22Rv1 (cell line): Measurements from ENCODE around the gene RAET1E.
"Not testable (repeated sequence)": the region's sequence is repeated elsewhere in the genome, so short reads cannot be mapped to it uniquely, and the experiment has no call there.

Experiments used
- H3K27ac ChIP-seq: fragments of 450-650 bp; 2 replicates; pipeline ENCODE4 v1.5.1; 2017
- ZFX ChIP-seq: fragments of 450-650 bp; IDR thresholded peaks from 2 replicates; pipeline ENCODE4 v1.6.1; 2017; ENCODE audit warnings: antibody characterized with exemption, borderline replicate concordance
- TF ChIP-seq, protein P1 (sequence below): fragments of 450-650 bp; IDR thresholded peaks from 2 replicates; pipeline ENCODE4 v1.5.1; 2017; ENCODE audit warnings: mild to moderate bottlenecking

Gene RAET1E

DNA sequence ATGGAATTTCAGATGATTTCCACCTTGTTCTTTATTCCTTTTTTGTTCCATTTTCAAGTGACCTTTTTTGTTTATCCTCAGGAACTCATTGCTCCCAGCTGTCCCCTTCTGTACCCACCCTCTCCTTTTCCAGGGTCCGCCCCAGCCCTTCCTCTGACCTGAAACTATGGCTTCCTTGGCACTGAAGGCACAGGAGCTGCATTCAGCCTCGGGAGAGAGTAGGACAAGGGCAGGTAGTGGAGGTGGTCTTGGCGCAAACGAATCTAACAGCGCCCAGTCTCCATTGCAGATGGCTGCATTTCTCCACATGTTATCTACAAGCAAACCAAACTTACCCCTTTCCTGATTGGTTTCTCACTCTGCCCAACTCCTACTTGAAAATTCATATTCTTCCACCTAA, 35.1 kb upstream of the RAET1E start:
- H3K27ac ChIP-seq, result no peak overlapping the region
- TF ChIP-seq, protein P1, sequence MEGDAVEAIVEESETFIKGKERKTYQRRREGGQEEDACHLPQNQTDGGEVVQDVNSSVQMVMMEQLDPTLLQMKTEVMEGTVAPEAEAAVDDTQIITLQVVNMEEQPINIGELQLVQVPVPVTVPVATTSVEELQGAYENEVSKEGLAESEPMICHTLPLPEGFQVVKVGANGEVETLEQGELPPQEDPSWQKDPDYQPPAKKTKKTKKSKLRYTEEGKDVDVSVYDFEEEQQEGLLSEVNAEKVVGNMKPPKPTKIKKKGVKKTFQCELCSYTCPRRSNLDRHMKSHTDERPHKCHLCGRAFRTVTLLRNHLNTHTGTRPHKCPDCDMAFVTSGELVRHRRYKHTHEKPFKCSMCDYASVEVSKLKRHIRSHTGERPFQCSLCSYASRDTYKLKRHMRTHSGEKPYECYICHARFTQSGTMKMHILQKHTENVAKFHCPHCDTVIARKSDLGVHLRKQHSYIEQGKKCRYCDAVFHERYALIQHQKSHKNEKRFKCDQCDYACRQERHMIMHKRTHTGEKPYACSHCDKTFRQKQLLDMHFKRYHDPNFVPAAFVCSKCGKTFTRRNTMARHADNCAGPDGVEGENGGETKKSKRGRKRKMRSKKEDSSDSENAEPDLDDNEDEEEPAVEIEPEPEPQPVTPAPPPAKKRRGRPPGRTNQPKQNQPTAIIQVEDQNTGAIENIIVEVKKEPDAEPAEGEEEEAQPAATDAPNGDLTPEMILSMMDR, result no peak
- no peak for TF ChIP-seq ZFX

DNA sequence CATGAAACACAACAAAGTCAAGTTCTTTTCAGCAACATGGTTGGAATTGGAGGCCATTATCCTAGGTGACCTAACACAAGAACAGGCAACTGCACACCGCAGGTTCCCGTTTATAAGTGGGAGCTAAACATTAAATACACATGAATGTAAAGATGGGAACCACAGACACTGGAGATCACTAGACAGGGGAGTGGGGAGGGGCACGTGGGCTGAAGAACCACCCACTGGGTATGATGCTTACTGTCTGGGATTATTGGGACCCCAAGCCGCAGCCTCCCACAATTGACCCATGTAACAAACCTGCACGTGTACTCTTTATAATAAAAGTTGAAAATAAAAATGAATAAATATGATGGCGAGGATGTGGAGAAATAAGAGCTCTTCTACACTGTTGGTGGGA, 33.6 kb upstream of the RAET1E start:
- no peak for TF ChIP-seq ZFX
- TF ChIP-seq, protein P1, result no peak

DNA sequence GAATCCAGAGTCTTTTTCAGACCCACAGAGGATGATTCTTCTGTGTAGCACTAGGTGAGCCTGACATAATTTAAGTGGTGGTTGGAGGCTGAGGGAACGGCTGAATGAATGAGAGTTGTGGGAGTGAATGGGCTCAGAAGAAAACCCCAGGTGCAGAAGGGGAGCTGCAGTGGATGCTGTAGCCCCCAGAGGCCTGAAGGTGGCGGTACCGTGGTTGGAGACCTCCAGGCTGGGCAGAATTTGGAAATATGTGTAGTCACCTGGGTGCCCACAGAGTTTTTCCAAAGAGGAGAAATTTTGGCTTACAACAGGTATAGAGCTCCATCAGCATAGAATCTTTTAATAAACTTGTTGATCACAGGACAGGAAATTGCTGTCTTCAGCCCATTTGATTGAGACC, 31.5 kb upstream of the RAET1E start:
- TF ChIP-seq ZFX, result no peak
- TF ChIP-seq, protein P1, result peak; percentile 27

More for the DNA sequence above, 33.6 kb upstream of the RAET1E start:
- H3K27ac ChIP-seq, result no peak overlapping the region

DNA sequence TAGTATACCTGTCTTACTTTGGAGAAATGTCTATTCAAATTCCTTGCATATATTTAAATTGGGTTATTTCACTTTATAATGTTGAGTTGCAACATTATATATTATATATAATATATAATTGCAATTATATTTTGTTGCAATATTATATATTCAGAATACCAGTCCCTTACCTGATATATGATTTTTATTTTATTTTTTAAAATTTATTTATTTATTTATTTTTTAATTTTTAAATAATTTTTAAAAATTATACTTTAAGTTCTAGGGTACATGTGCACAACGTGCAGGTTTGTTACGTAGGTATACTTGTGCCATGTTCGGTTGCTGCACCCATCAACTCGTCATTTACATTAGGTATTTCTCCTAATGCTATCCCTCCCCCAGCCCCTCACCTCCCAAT, 29.1 kb upstream of the RAET1E start:
- H3K27ac ChIP-seq, result not testable (repeated sequence)

More for the DNA sequence above, 31.5 kb upstream of the RAET1E start:
- no peak overlapping the region for H3K27ac ChIP-seq

DNA sequence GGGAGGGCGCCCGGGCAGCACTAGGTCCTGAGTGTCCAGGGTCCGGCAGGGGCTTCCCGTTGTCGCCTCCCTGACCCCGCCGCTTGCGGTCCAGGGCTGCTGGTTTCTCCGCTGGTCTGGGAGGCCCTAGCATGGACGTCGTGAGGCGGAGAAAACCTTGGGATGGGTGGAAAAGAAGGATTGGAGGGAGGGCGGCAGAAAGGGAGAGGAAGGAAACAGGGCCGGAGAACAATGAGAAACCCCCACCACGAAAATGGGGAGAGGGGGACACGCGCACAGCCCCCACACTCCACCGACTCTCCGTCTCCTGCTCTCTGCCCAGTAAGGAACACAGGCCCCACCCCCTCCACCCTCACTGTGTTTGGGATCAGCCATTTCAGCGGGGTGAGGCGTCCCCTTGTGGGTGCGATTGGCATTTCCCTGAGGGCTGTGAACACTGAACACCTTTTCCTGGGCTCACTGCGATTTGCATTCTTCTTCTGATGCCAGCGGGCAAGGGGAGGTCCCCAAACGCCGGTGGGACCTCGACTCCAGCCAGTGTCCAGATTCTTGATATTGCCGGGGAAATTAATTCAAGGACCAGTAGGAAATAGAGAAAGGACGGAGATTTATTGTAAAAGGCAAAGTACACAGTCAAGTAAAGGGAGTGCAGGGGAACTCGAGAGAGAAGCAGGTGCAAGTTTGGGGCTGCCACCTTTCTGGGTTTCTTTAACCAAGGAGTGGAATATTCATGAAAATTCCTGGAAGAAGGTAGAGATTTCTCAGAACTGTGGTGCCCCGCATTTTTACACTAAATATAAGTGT, 28.3 kb upstream of the RAET1E start:
- TF ChIP-seq ZFX, result no peak
- TF ChIP-seq, protein P1, result peak; percentile 88

DNA sequence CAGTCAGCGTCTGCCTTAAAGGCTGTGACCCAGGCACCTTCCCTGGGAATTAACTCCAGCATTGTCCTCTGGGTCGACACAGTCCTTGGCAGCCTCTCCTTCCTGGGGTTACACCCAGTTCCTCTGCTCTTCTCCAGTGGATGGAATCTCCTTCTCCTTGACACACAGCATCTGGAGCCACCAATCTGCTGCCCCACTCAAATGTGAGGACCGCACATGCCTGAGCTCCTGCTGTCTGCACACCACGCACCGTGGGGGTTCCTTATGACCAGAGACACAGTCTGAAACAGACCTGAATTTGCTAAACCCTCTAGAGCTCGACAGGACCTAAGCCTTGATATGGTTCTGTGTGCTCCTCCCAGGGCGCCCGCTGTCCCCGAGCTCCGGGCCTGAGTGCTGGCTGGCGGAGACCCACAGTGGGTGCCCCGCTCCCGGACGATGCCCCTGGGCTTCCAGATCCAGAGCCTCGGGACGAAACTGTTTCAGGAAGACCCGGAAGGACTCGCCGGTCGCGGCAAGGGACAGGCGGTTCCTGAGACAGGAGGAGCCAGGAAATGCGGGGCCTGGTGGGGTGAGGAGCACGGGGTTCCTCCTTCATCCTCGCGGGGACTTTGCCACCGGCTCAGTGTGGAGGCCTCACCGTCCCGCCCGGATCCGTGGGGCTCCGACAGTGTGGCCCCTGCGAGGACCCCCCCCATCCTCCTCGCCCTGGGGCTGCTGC, 27.5 kb upstream of the RAET1E start:
- no peak overlapping the region for H3K27ac ChIP-seq
- TF ChIP-seq, protein P1, result no peak
- no peak for TF ChIP-seq ZFX

More for the DNA sequence above, 28.3 kb upstream of the RAET1E start:
- H3K27ac ChIP-seq, result no peak overlapping the region

DNA sequence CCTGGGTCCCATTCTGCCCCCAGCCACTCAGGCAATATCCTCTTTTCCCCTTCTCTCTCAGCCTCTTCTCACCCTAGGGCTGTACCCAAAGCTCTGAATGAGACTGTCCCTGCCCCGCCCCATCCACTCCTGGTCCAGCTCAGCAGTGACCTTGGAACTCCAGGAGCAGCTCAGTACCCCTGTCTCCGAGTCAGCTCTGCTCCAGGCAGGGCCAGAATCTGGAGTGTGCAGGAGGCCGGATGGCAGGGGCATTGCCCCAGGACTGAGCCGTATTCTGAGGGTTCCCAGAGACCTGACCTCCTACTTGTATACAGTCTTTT, 27.0 kb upstream of the RAET1E start:
- no peak overlapping the region for H3K27ac ChIP-seq
- TF ChIP-seq, protein P1, result no peak
- no peak for TF ChIP-seq ZFX
